Liver (tissue), 9 donors: ENCODE data around the gene HS3ST6. TPM values are rescaled to one million over a fixed set of nuclear protein-coding genes. Genes with fewer than 3 reads are reported as not detected.
"Not testable (repeated sequence)": the region's sequence is repeated elsewhere in the genome, so short reads cannot be mapped to it uniquely, and the experiment has no call there.

Experiments used
- DNase-seq: peaks from one replicate; pipeline ENCODE4 v3.0.0-alpha.2; 2017; ENCODE audit warnings: low spot score
- H3K27ac ChIP-seq, 2 donors: one replicate each; pipeline ENCODE4 v1.7.0; 2013; ENCODE audit warnings: inconsistent platforms in 2 of 2, low read length in 2 of 2, control low read depth in 1 of 2, low read depth in 1 of 2, mild to moderate bottlenecking in 1 of 2
- H3K27me3 ChIP-seq, 4 donors: one replicate each; pipeline versions ENCODE4 v1.6.1 to v1.7.0; 2013; ENCODE audit warnings: low read length in 3 of 4, inconsistent platforms in 1 of 4, mild to moderate bottlenecking in 1 of 4, moderate library complexity in 1 of 4; ENCODE audit not compliant: control insufficient read depth in 4 of 4, insufficient read depth in 4 of 4
- H3K36me3 ChIP-seq, 4 donors: one replicate each; pipeline versions ENCODE4 v1.6.1 to v1.7.0; 2013; ENCODE audit warnings: low read length in 3 of 4, mild to moderate bottlenecking in 3 of 4, low read depth in 1 of 4, moderate library complexity in 1 of 4; ENCODE audit not compliant: control insufficient read depth in 4 of 4, insufficient read depth in 3 of 4
- H3K4me1 ChIP-seq, 4 donors: one replicate each; pipeline versions ENCODE4 v1.6.1 to v1.7.0; 2013; ENCODE audit warnings: low read length in 3 of 4, mild to moderate bottlenecking in 3 of 4, moderate library complexity in 1 of 4; ENCODE audit not compliant: control insufficient read depth in 4 of 4, insufficient read depth in 4 of 4
- H3K4me3 ChIP-seq, 3 donors: one replicate each; pipeline versions ENCODE4 v1.6.1 to v1.7.0; 2013; ENCODE audit warnings: low read length in 3 of 3, control low read depth in 1 of 3, low read depth in 1 of 3, mild to moderate bottlenecking in 1 of 3
- H3K9ac ChIP-seq, 2 donors: one replicate each; pipeline ENCODE4 v1.7.0; 2013; ENCODE audit warnings: low read length in 2 of 2, mild to moderate bottlenecking in 2 of 2, moderate library complexity in 2 of 2, control low read depth in 1 of 2, low read depth in 1 of 2
- H3K9me3 ChIP-seq, 4 donors: one replicate each; pipeline versions ENCODE4 v1.6.1 to v1.7.0; 2013; ENCODE audit warnings: low read length in 3 of 4; ENCODE audit not compliant: control insufficient read depth in 4 of 4
- ATF3 ChIP-seq: IDR thresholded peaks from 2 replicates; pipeline ENCODE4 v1.6.1; 2016; ENCODE audit warnings: antibody characterized with exemption
- CTCF ChIP-seq: fragments of 150-350 bp; IDR thresholded peaks from 2 replicates; pipeline ENCODE4 v1.5.1; 2017; ENCODE audit warnings: improper control_type of control experiment, low read depth, low read length; ENCODE audit not compliant: missing input control
- FOXA1 ChIP-seq: IDR thresholded peaks from 2 replicates; pipeline ENCODE4 v1.6.1; 2016; ENCODE audit warnings: antibody characterized with exemption
- FOXA2 ChIP-seq: IDR thresholded peaks from 2 replicates; pipeline ENCODE4 v1.6.1; 2016; ENCODE audit warnings: antibody characterized with exemption
- GABPA ChIP-seq, 2 donors: IDR thresholded peaks in 1 of 2; conservative IDR thresholded peaks in 1 of 2; 2 replicates each; pipeline ENCODE4 v1.6.1; 2016; ENCODE audit warnings: antibody characterized with exemption in 2 of 2, mild to moderate bottlenecking in 1 of 2, moderate library complexity in 1 of 2
- HNF4A ChIP-seq, 2 donors: conservative IDR thresholded peaks; 2 replicates each; pipeline ENCODE4 v1.6.1; 2016; ENCODE audit warnings: antibody characterized with exemption in 2 of 2, mild to moderate bottlenecking in 2 of 2
- HNF4G ChIP-seq: IDR thresholded peaks from 2 replicates; pipeline ENCODE4 v1.6.1; 2016; ENCODE audit warnings: antibody characterized with exemption
- MAX ChIP-seq: IDR thresholded peaks from 2 replicates; pipeline ENCODE4 v1.6.1; 2016; ENCODE audit warnings: antibody characterized with exemption
- RAD21 ChIP-seq, 2 donors: IDR thresholded peaks; 2 replicates each; pipeline ENCODE4 v1.6.1; 2016; ENCODE audit warnings: antibody characterized with exemption in 2 of 2, mild to moderate bottlenecking in 2 of 2
- REST ChIP-seq: IDR thresholded peaks from 2 replicates; pipeline ENCODE4 v1.6.1; 2016; ENCODE audit warnings: antibody characterized with exemption, mild to moderate bottlenecking
- RXRA ChIP-seq, 2 donors: IDR thresholded peaks; 2 replicates each; pipeline ENCODE4 v1.6.1; 2017 to 2018; ENCODE audit warnings: antibody characterized with exemption in 2 of 2, mild to moderate bottlenecking in 1 of 2
- TAF1 ChIP-seq: conservative IDR thresholded peaks from 2 replicates; pipeline ENCODE4 v1.6.1; 2016; ENCODE audit warnings: antibody characterized with exemption, mild to moderate bottlenecking
- ZBTB33 ChIP-seq: IDR thresholded peaks from 2 replicates; pipeline ENCODE4 v1.6.1; 2016; ENCODE audit warnings: antibody characterized with exemption
- WGBS: extraction: QIAGEN DNeasy Blood & Tissue Kit; methylation state at CpG from one replicate; pipeline ENCODE4 v1.1.7; 2013; 5-methylcytosine and 5-hydroxymethylcytosine counted together
- polyA plus RNA-seq, 2 donors: library from polyadenylated mRNA; stranded (reverse) in 1 of 2; unstranded in 1 of 2; fragments of 200-250 nt in 1 of 2; fragments of >200 nt in 1 of 2; fragmentation: Nextera tagmentation in 1 of 2; extraction: Ambion mirVana in 1 of 2; gene quantifications; one replicate each; pipeline versions ENCODE4 v1.2.1 to v1.2.3, GENCODE V29; 2013 to 2015
- total RNA-seq, 2 donors: library from RNA; depleted of rRNA; stranded (reverse); fragments of >200 nt; gene quantifications; one replicate each; pipeline ENCODE4 v1.2.3, GENCODE V29; 2014
- donor health status: healthy.
- donor health status: healthy.
- donor health status: healthy.
- donor health status: healthy.
- donor health status: healthy.

Gene HS3ST6
- total and polyA plus RNA-seq, 4 donors: not detected

GRCh38 chr16:1900452-1900774 lies 17.8 kb downstream of the HS3ST6 start:
- 34% methylated on average over 9 of the region's 9 CpGs for WGBS
- Histone ChIP-seq H3K4me3 (no peak overlapping the region), H3K4me1 (peaks cover 0 to 8% (median 4%) of the 10 kb centered on the region in 4 donors), H3K9me3 (no peaks in the 10 kb centered on the region), H3K36me3 (no peaks in the 10 kb centered on the region), H3K9ac (no peak overlapping the region), H3K27ac (no peak overlapping the region), H3K27me3 (no peaks in the 10 kb centered on the region)
- no peak for TF ChIP-seq FOXA1
- no peak for TF ChIP-seq HNF4G
- DNase-seq: no peak

- Histone ChIP-seq H3K9ac (no peak overlapping the region), H3K27ac (no peak overlapping the region), H3K4me1 (peaks cover 0 to 8% (median 4%) of the 10 kb centered on the region in 4 donors), H3K9me3 (no peaks in the 10 kb centered on the region), H3K36me3 (no peaks in the 10 kb centered on the region), H3K27me3 (no peaks in the 10 kb centered on the region), H3K4me3 (no peak overlapping the region)
- DNase-seq: no peak
- TF ChIP-seq REST: no peak
- TF ChIP-seq RXRA (IDR thresholded peaks at IDR 0.05): no peak
- TF ChIP-seq HNF4G: no peak
- no peak for TF ChIP-seq ATF3
- TF ChIP-seq GABPA (IDR thresholded peaks at IDR 0.05 in 1 of 2, conservative IDR thresholded peaks at IDR 0.05 in 1 of 2): no peak
- no peak for TF ChIP-seq FOXA2
- TF ChIP-seq FOXA1: no peak
- TF ChIP-seq TAF1: no peak
- no peak for TF ChIP-seq CTCF
- TF ChIP-seq HNF4A (conservative IDR thresholded peaks at IDR 0.05): no peak
- TF ChIP-seq ZBTB33: no peak
- no peak for TF ChIP-seq MAX
- no peak for TF ChIP-seq RAD21 (IDR thresholded peaks at IDR 0.05)
- WGBS: 67% methylated on average over 16 of the region's 16 CpGs
Observed at GRCh38 chr16:1899641-1900451, 18.4 kb downstream of the HS3ST6 start.

GRCh38 chr16:1897692-1898091 lies 20.5 kb downstream of the HS3ST6 start:
- not testable (repeated sequence) for H3K27me3 ChIP-seq, H3K4me3 ChIP-seq, H3K9me3 ChIP-seq, H3K9ac ChIP-seq, H3K4me1 ChIP-seq, H3K36me3 ChIP-seq, DNase-seq, H3K27ac ChIP-seq
- 84% methylated on average over 2 of the region's 2 CpGs for WGBS
